Panc1 (cell line): ENCODE measurements around the gene MELK. TPM values are rescaled to one million over a fixed set of nuclear protein-coding genes. Genes with fewer than 3 reads are reported as not detected.

Experiments used
- ATAC-seq: fragments of 200-7000 bp; cut with Tn5 transposase; 2 replicates; pipeline ENCODE4 v1.9.1; 2020; ENCODE audit warnings: mild to moderate bottlenecking, moderate library complexity
- BruUV-seq: library from RNA; stranded (reverse); fragments of 400-500 nt; replicated peaks from 2 replicates; lab custom pipeline; 2021; lab: Mats Ljungman, UMichigan
- CTCF ChIA-PET: fragments of 300-600 bp; sonication (Branson Sonifier 250); formaldehyde crosslinking; loops from one replicate; lab custom pipeline; 2022; ENCODE audit warnings: antibody characterized with exemption; lab: Charles Lee
- POLR2A ChIA-PET: fragments of 300-600 bp; sonication (Branson Sonifier 250); formaldehyde crosslinking; loops from one replicate; lab custom pipeline; 2022; ENCODE audit warnings: antibody characterized with exemption; lab: Charles Lee
- DNase-seq: peaks from one replicate; pipeline ENCODE4 v3.0.0-alpha.2; 2010; ENCODE audit warnings: low read depth, low spot score
- H3K27ac ChIP-seq: 2 replicates; pipeline ENCODE4 v1.5.1; 2011; ENCODE audit warnings: mild to moderate bottlenecking, low read length, inconsistent platforms
- H3K27me3 ChIP-seq: fragments of 200-500 bp; sonication (Bioruptor generic); 2 replicates; pipeline ENCODE4 v1.6.0; 2014; ENCODE audit warnings: low read length, inconsistent platforms; ENCODE audit not compliant: control insufficient read depth, insufficient read depth
- H3K36me3 ChIP-seq: fragments of 200-500 bp; sonication (Bioruptor generic); 2 replicates; pipeline ENCODE4 v1.5.1; 2014; ENCODE audit warnings: inconsistent platforms, mild to moderate bottlenecking, low read length, moderate library complexity; ENCODE audit not compliant: control insufficient read depth, insufficient read depth
- H3K4me1 ChIP-seq: 2 replicates; pipeline ENCODE4 v1.5.1; 2011; ENCODE audit warnings: inconsistent platforms, mild to moderate bottlenecking, low read length, moderate library complexity; ENCODE audit not compliant: control insufficient read depth, insufficient read depth
- H3K4me3 ChIP-seq, 2 experiments: 2 replicates each; pipeline ENCODE4 v1.5.1; 2011 to 2012; ENCODE audit warnings: low read depth in 2 of 2, low read length in 2 of 2, mild to moderate bottlenecking in 2 of 2, inconsistent platforms in 1 of 2, moderate library complexity in 1 of 2
- H3K9me3 ChIP-seq: fragments of 200-500 bp; sonication (Bioruptor generic); 2 replicates; pipeline ENCODE4 v1.5.1; 2014; ENCODE audit warnings: low read depth, mild to moderate bottlenecking, inconsistent platforms, low read length, moderate library complexity; ENCODE audit not compliant: control insufficient read depth, insufficient read depth
- CTCF ChIP-seq: fragments of 450-650 bp; IDR thresholded peaks from 2 replicates; pipeline ENCODE4 v1.5.1; 2017; ENCODE audit warnings: mild to moderate bottlenecking
- POLR2AphosphoS5 ChIP-seq: IDR thresholded peaks from 2 replicates; pipeline ENCODE4 v1.6.1; 2012; ENCODE audit warnings: mild to moderate bottlenecking, low read depth, low read length, moderate library complexity
- REST ChIP-seq, 2 experiments: IDR thresholded peaks; 2 replicates each; pipeline ENCODE4 v1.6.1; 2011 to 2012; ENCODE audit warnings: low read depth in 2 of 2, control low read depth in 1 of 2, low read length in 1 of 2, mild to moderate bottlenecking in 1 of 2, moderate library complexity in 1 of 2; ENCODE audit not compliant: insufficient read depth in 1 of 2
- SIN3A ChIP-seq: IDR thresholded peaks from 2 replicates; pipeline ENCODE4 v1.6.1; 2012; ENCODE audit warnings: low read depth, mild to moderate bottlenecking, low read length, moderate library complexity, borderline replicate concordance; ENCODE audit not compliant: insufficient read depth
- TCF7L2 ChIP-seq: IDR thresholded peaks from 2 replicates; pipeline ENCODE4 v1.6.1; 2011; ENCODE audit warnings: mild to moderate bottlenecking, low read depth, low read length, inconsistent platforms
- in situ Hi-C: cut with HindIII; loops from 2 replicates; pipeline ENCODE4 v1.10.0; 2016; ENCODE audit warnings: low sequenced_read_pairs, low pct_unique_long_range_greater_than_20kb
- intact Hi-C: fragments of 100-400 bp; cut with micrococcal nuclease; formaldehyde crosslinking; loops from one replicate; pipeline ENCODE4 v1.10.0; 2022; ENCODE audit not compliant: unreplicated experiment
- total RNA-seq: library from RNA; stranded (reverse); gene quantifications from one replicate; pipeline ENCODE4 v1.2.1, GENCODE V29; 2021; ENCODE audit not compliant: unreplicated experiment

The MELK gene
- total RNA-seq, 1 experiment from 2014 or later = 112 TPM

GRCh38 chr9:36597412-36598178 is 24.9 kb downstream of the MELK start:
- POLR2A ChIA-PET = no interaction called here
- Histone ChIP-seq H3K9me3 (no peaks in the 10 kb centered on the region), H3K4me1 (no peaks in the 10 kb centered on the region), H3K36me3 (peaks cover 51% of the 10 kb centered on the region), H3K27ac (no peak overlapping the region), H3K27me3 (no peaks in the 10 kb centered on the region), H3K4me3 (no peak overlapping the region)
- intact Hi-C loops = no loop called here
- TF ChIP-seq POLR2AphosphoS5 (no peak), CTCF (no peak), SIN3A (no peak), TCF7L2 (no peak), REST (IDR thresholded peaks at IDR 0.05; ENCODE audit: insufficient read depth in 1 of 2, low read depth in 2 of 2, low read length in 1 of 2) (no peak)
- DNase-seq (no peak), ATAC-seq (peak; percentile 88)
- no TSS peak for BruUV-seq
- in situ Hi-C loops = no loop called here
- CTCF ChIA-PET = interaction anchor here (0.6 to 0.7 kb wide), 2 partner anchors 33 to 479 kb away, joined by 4 to 8 read pairs; no protein-coding TSS in a partner anchor

- Histone ChIP-seq H3K9me3 (no peaks in the 10 kb centered on the region), H3K27ac (no peak overlapping the region), H3K27me3 (no peaks in the 10 kb centered on the region), H3K4me3 (no peak overlapping the region), H3K4me1 (no peaks in the 10 kb centered on the region), H3K36me3 (peaks cover 47% of the 10 kb centered on the region)
- no peak for ATAC-seq
- ChIA-PET POLR2A (no interaction called here), CTCF (interaction anchor here (0.6 to 0.7 kb wide), 2 partner anchors 32 to 479 kb away, joined by 4 to 8 read pairs; no protein-coding TSS in a partner anchor)
- in situ Hi-C loops (no loop called here), intact Hi-C loops (no loop called here)
- TF ChIP-seq CTCF = no peak
- TF ChIP-seq REST (IDR thresholded peaks at IDR 0.05; ENCODE audit: insufficient read depth in 1 of 2, low read depth in 2 of 2, low read length in 1 of 2) = no peak
- no peak for TF ChIP-seq SIN3A
- TF ChIP-seq POLR2AphosphoS5 = no peak
- TF ChIP-seq TCF7L2 = no peak
- BruUV-seq = no TSS peak
- DNase-seq = no peak
Measured at GRCh38 chr9:36598273-36598672, 25.6 kb downstream of the MELK start.
